WTC11 (cell line): ENCODE data around the gene TERC. TPM values are rescaled to one million over a fixed set of nuclear protein-coding genes. Genes with fewer than 3 reads are reported as not detected.

Experiments
- ATAC-seq: fragments of 200-7000 bp; cut with Tn5 transposase; 2 replicates; pipeline ENCODE4 v1.10.0; 2021; ENCODE audit warnings: mild to moderate bottlenecking, moderate library complexity
- CTCF ChIA-PET: fragments of 300-600 bp; sonication (Branson Sonifier 250); formaldehyde crosslinking; loops from one replicate; lab custom pipeline; 2021; ENCODE audit warnings: antibody characterized with exemption; lab: Charles Lee
- POLR2A ChIA-PET: fragments of 350-600 bp; sonication (Branson Sonifier 250); formaldehyde crosslinking; loops from one replicate; lab custom pipeline; 2021; ENCODE audit warnings: antibody characterized with exemption; lab: Charles Lee
- DNase-seq: peaks from one replicate; pipeline ENCODE4 v3.0.0; 2021; ENCODE audit warnings: low spot score
- H3K27ac Mint-ChIP-seq: 2 replicates; pipeline ENCODE4 v1.8.0; 2021; ENCODE audit warnings: mixed read lengths
- H3K27me3 Mint-ChIP-seq: 2 replicates; pipeline ENCODE4 v1.8.0; 2021; ENCODE audit warnings: low read depth, mild to moderate bottlenecking, moderate library complexity, mixed read lengths
- H3K36me3 Mint-ChIP-seq: 2 replicates; pipeline ENCODE4 v1.8.0; 2021; ENCODE audit warnings: mixed read lengths
- H3K4me1 Mint-ChIP-seq: 2 replicates; pipeline ENCODE4 v1.8.0; 2022; ENCODE audit warnings: mixed read lengths
- H3K4me3 Mint-ChIP-seq: 2 replicates; pipeline ENCODE4 v1.8.0; 2021; ENCODE audit warnings: mild to moderate bottlenecking, moderate library complexity, mixed read lengths
- H3K9me3 Mint-ChIP-seq: 2 replicates; pipeline ENCODE4 v1.8.0; 2021; ENCODE audit warnings: mixed read lengths
- ATF1 ChIP-seq: sonication (generic); formaldehyde crosslinking; IDR thresholded peaks from 2 replicates; pipeline ENCODE4 v1.8.1; 2023; ENCODE audit warnings: mild to moderate bottlenecking, moderate library complexity, missing genetic modification reagents
- CREB1 ChIP-seq: sonication (generic); formaldehyde crosslinking; IDR thresholded peaks from 2 replicates; pipeline ENCODE4 v1.8.0; 2023; ENCODE audit warnings: mild to moderate bottlenecking, missing genetic modification reagents
- E2F4 ChIP-seq: sonication (generic); formaldehyde crosslinking; IDR thresholded peaks from 2 replicates; pipeline ENCODE4 v1.8.1; 2022; ENCODE audit warnings: low read depth, mild to moderate bottlenecking, moderate library complexity, missing genetic modification reagents, borderline replicate concordance
- E2F5 ChIP-seq: sonication (generic); formaldehyde crosslinking; IDR thresholded peaks from 2 replicates; pipeline ENCODE4 v1.8.1; 2022; ENCODE audit warnings: mild to moderate bottlenecking, moderate library complexity, missing genetic modification reagents
- EMX1 ChIP-seq: fragments of 250-450 bp; sonication (Bioruptor Pico); IDR thresholded peaks from 2 replicates; pipeline ENCODE4 v1.8.0; 2021; ENCODE audit warnings: mild to moderate bottlenecking
- FOXP4 ChIP-seq: sonication (generic); formaldehyde crosslinking; IDR thresholded peaks from 2 replicates; pipeline ENCODE4 v1.8.0; 2022; ENCODE audit warnings: mild to moderate bottlenecking, missing genetic modification reagents
- HMGA2 ChIP-seq: fragments of 250-450 bp; sonication (Bioruptor Pico); IDR thresholded peaks from 2 replicates; pipeline ENCODE4 v1.4.0; 2021; ENCODE audit warnings: mild to moderate bottlenecking, moderate library complexity
- KAT7 ChIP-seq: sonication (generic); formaldehyde crosslinking; IDR thresholded peaks from 2 replicates; pipeline ENCODE4 v1.8.1; 2023; ENCODE audit warnings: missing genetic modification reagents, mild to moderate bottlenecking, borderline replicate concordance
- NFYB ChIP-seq: sonication (generic); formaldehyde crosslinking; conservative IDR thresholded peaks from 2 replicates; pipeline ENCODE4 v1.8.0; 2022; ENCODE audit warnings: low read depth, missing genetic modification reagents
- PREB ChIP-seq: sonication (generic); formaldehyde crosslinking; IDR thresholded peaks from 2 replicates; pipeline ENCODE4 v1.8.1; 2022; ENCODE audit warnings: mild to moderate bottlenecking, missing genetic modification reagents, moderate library complexity, borderline replicate concordance
- SOX15 ChIP-seq: fragments of 250-450 bp; sonication (Bioruptor Pico); IDR thresholded peaks from 2 replicates; pipeline ENCODE4 v1.9.0; 2021; ENCODE audit warnings: mild to moderate bottlenecking
- USF2 ChIP-seq: sonication (generic); formaldehyde crosslinking; IDR thresholded peaks from 2 replicates; pipeline ENCODE4 v1.8.1; 2023; ENCODE audit warnings: mild to moderate bottlenecking, missing genetic modification reagents, moderate library complexity
- ZBTB21 ChIP-seq: sonication (generic); formaldehyde crosslinking; IDR thresholded peaks from 2 replicates; pipeline ENCODE4 v1.8.1; 2023; ENCODE audit warnings: mild to moderate bottlenecking, missing genetic modification reagents, borderline replicate concordance
- ZBTB43 ChIP-seq: sonication (generic); formaldehyde crosslinking; IDR thresholded peaks from 2 replicates; pipeline ENCODE4 v1.8.1; 2023; ENCODE audit warnings: mild to moderate bottlenecking, missing genetic modification reagents
- ZNF121 ChIP-seq: sonication (generic); formaldehyde crosslinking; IDR thresholded peaks from 2 replicates; pipeline ENCODE4 v1.8.0; 2023; ENCODE audit warnings: missing genetic modification reagents
- ZNF281 ChIP-seq: sonication (generic); formaldehyde crosslinking; IDR thresholded peaks from 2 replicates; pipeline ENCODE4 v1.8.0; 2023; ENCODE audit warnings: mild to moderate bottlenecking, missing genetic modification reagents
- ZNF425 ChIP-seq: fragments of 250-450 bp; sonication (Bioruptor Pico); conservative IDR thresholded peaks from 2 replicates; pipeline ENCODE4 v1.9.0; 2021; ENCODE audit warnings: mild to moderate bottlenecking
- ZNF671 ChIP-seq: fragments of 250-450 bp; sonication (Bioruptor Pico); IDR thresholded peaks from 2 replicates; pipeline ENCODE4 v1.8.0; 2021; ENCODE audit warnings: mild to moderate bottlenecking
- total RNA-seq: library from RNA; stranded (reverse); gene quantifications from 3 replicates; pipeline ENCODE4 v1.2.3, GENCODE V29; 2021
- TF ChIP-seq, protein P1 (sequence below): fragments of 250-450 bp; sonication (Bioruptor Pico); IDR thresholded peaks from 2 replicates; pipeline ENCODE4 v1.8.0; 2021; ENCODE audit warnings: mild to moderate bottlenecking

The TERC gene
- total RNA-seq, 1 experiment from 2014 or later = 34.3 TPM

DNA sequence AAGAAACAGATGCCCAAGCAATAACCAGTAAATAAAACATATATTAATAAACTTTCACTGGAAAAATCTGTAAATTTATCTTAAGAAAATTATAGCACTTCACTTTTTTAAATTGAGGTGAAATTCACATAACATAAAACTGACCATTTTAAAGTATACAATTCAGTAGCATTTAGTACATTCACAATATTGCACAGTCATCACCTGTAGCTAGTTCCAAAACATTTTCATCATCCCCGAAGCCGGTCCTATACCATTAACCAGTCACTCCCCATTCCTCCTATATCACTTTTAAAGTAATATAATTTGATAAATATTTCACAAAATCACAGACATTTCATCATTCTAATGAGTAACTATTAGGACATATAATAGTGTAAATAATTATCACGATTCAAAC is 39.8 kb upstream of the TERC start:
- Mint-ChIP-seq H3K27me3 (no peaks in the 10 kb centered on the region; the same call in 1 of the 2 replicates), H3K36me3 (peaks cover 6% of the 10 kb centered on the region; the same call in 1 of the 2 replicates), H3K27ac (no peak overlapping the region), H3K4me1 (peaks cover 5% of the 10 kb centered on the region), H3K4me3 (no peak overlapping the region), H3K9me3 (no peaks in the 10 kb centered on the region)
- ATAC-seq (no peak), DNase-seq (no peak)
- TF ChIP-seq ZBTB43 (CRISPR knock-in tag) (no peak), E2F5 (CRISPR knock-in tag) (no peak), ATF1 (CRISPR knock-in tag) (no peak), HMGA2 (no peak), SOX15 (no peak), PREB (CRISPR knock-in tag) (no peak), NFYB (no peak), ZBTB21 (no peak), ZNF425 (no peak), CREB1 (no peak)
- TF ChIP-seq, protein P1, sequence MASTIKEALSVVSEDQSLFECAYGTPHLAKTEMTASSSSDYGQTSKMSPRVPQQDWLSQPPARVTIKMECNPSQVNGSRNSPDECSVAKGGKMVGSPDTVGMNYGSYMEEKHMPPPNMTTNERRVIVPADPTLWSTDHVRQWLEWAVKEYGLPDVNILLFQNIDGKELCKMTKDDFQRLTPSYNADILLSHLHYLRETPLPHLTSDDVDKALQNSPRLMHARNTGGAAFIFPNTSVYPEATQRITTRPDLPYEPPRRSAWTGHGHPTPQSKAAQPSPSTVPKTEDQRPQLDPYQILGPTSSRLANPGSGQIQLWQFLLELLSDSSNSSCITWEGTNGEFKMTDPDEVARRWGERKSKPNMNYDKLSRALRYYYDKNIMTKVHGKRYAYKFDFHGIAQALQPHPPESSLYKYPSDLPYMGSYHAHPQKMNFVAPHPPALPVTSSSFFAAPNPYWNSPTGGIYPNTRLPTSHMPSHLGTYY (CRISPR knock-in tag) = no peak
- POLR2A ChIA-PET = no interaction called here
- CTCF ChIA-PET = no interaction called here

- H3K9me3 Mint-ChIP-seq = no peaks in the 10 kb centered on the region
- no peaks in the 10 kb centered on the region for H3K27me3 Mint-ChIP-seq
- no peak overlapping the region for H3K27ac Mint-ChIP-seq
- ATAC-seq = no peak
- no peak for DNase-seq
- POLR2A ChIA-PET = no interaction called here
- no peaks in the 10 kb centered on the region for H3K4me1 Mint-ChIP-seq
- no peak overlapping the region for H3K4me3 Mint-ChIP-seq
- CTCF ChIA-PET = interaction anchor here (0.5 kb wide), 1 partner anchor 383 kb away, joined by 3 read pairs; no protein-coding TSS in a partner anchor
- peaks cover 9% of the 10 kb centered on the region for H3K36me3 Mint-ChIP-seq
- no peak for TF ChIP-seq E2F4 (CRISPR knock-in tag)
- TF ChIP-seq USF2 (CRISPR knock-in tag) = no peak
- no peak for TF ChIP-seq FOXP4 (CRISPR knock-in tag)
- no peak for TF ChIP-seq ZNF121 (CRISPR knock-in tag)
- no peak for TF ChIP-seq EMX1
- TF ChIP-seq KAT7 (CRISPR knock-in tag) = no peak
- TF ChIP-seq ZNF281 (CRISPR knock-in tag) = no peak
- no peak for TF ChIP-seq ZNF671 (CRISPR knock-in tag)
Observed at GRCh38 chr3:169792359-169792758, 27.5 kb upstream of the TERC start.
